Middle frontal gyrus (tissue), 1 donor: ENCODE data around the gene OSBP2.
A peak's percentile ranks its signal among the peaks of the same experiment; 100 is the strongest.

ENCODE experiments used
- DNase-seq: peaks from one replicate; pipeline ENCODE4 v3.0.0-alpha.2; 2015; ENCODE audit warnings: low spot score; ENCODE audit errors: extremely low spot score

OSBP2 gene

GRCh38 chr22:30866216-30866615, 171.5 kb downstream of the OSBP2 start:
- DNase-seq: no peak

GRCh38 chr22:30866811-30867271, 172.2 kb downstream of the OSBP2 start:
- DNase-seq: no peak

GRCh38 chr22:30867746-30868662, 173.3 kb downstream of the OSBP2 start:
- no peak for DNase-seq

GRCh38 chr22:30868663-30869385, 174.2 kb downstream of the OSBP2 start:
- DNase-seq: no peak

- no peak for DNase-seq
These were observed 175.2 kb downstream of the OSBP2 start for GRCh38 chr22:30869667-30870395.

- DNase-seq: no peak
These were observed 176.0 kb downstream of the OSBP2 start for GRCh38 chr22:30870451-30871345.

- no peak for DNase-seq
These were observed 177.0 kb downstream of the OSBP2 start for GRCh38 chr22:30871391-30872284.

GRCh38 chr22:30872285-30873041, 177.8 kb downstream of the OSBP2 start:
- DNase-seq: no peak

GRCh38 chr22:30873086-30873650, 178.5 kb downstream of the OSBP2 start:
- no peak for DNase-seq

- DNase-seq: no peak
These were observed 179.0 kb downstream of the OSBP2 start for GRCh38 chr22:30873661-30874060.

- DNase-seq: no peak
These were observed 180.0 kb downstream of the OSBP2 start for GRCh38 chr22:30874431-30875370.

GRCh38 chr22:30875481-30876215, 181.0 kb downstream of the OSBP2 start:
- no peak for DNase-seq

GRCh38 chr22:30876221-30876751, 181.6 kb downstream of the OSBP2 start:
- no peak for DNase-seq

- DNase-seq: peak; percentile 73
These were observed 182.4 kb downstream of the OSBP2 start for GRCh38 chr22:30876915-30877553.

- DNase-seq: no peak
These were observed 183.2 kb downstream of the OSBP2 start for GRCh38 chr22:30877662-30878515.
